Activated CD8-positive, alpha-beta memory T cell treated with anti-CD3 and anti-CD28 coated beads, Interleukin-2, amount 50 U/mL, for 1 hour (primary cell): ENCODE results near the gene TNFSF9.
"Not testable (repeated sequence)": the region's sequence is repeated elsewhere in the genome, so short reads cannot be mapped to it uniquely, and the experiment has no call there.

Experiments used
- DNase-seq: peaks from one replicate; pipeline ENCODE4 v3.0.0-alpha.2; 2020; ENCODE audit errors: extremely low read depth

TNFSF9 gene

DNA sequence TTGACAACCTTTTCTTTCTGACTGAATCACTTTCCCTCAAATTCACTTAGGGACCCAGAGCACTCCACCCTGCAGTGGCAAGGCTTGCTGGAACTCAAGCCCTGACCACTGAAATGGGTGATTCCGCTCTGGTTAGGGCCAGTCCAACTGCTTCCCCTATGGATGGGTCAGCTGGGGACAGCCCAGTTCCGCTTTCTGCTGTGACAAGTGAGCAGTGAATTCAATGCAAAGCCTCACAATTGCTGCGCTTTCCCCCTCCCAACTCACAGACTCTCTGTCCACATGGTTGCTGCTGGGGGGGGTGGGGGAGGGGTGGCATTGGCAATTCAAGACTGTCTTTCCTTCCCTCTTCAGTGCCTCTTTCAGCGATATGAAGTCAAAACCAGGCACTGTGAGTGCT lies 41.4 kb downstream of the TNFSF9 start:
- no peak for DNase-seq

DNA sequence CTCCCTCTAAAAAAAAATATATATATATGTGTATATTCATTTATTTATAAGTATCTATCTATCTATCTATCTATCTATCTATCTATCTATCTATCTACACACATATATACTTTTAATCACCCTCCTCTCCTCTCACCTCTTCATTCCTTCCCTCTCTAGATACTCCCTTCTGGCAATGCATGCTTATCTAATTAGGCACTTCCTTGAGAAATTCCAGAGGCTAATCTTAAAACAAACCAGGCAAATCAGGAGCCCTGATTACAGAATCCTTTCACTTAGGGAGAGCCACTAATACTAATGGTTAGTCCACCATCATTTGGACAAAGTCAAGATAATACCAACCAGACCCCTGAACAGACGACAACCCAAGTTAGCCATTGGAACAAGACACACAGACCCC lies 42.5 kb downstream of the TNFSF9 start:
- DNase-seq, result no peak

DNA sequence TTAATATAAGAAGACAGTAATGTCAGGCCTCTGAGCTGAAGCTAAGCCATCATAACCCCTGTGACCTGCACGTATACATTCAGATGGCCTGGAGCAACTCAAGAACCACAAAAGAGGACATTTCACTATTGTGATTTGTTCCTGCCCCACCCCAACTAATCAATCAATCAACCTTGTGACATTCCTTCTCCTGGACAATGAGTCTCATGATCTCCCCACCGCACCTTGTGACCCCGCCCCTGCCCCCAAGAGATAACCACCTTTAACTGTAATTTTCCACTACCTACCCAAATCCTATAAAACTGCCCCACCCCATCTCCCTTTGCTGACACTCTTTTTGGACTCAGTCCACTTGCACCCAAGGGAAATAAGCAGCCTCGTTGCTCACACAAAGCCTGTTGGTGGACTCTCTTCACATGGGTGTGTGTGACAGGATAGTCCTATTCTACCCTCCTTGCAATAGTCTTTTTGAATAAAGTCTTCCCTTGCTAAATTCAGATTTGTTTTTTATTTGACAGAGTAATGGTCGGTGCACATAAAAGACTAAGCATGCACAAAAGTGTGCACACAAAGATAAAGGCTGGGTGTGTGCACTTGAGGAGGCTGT lies 46.1 kb downstream of the TNFSF9 start:
- DNase-seq, result no peak

DNA sequence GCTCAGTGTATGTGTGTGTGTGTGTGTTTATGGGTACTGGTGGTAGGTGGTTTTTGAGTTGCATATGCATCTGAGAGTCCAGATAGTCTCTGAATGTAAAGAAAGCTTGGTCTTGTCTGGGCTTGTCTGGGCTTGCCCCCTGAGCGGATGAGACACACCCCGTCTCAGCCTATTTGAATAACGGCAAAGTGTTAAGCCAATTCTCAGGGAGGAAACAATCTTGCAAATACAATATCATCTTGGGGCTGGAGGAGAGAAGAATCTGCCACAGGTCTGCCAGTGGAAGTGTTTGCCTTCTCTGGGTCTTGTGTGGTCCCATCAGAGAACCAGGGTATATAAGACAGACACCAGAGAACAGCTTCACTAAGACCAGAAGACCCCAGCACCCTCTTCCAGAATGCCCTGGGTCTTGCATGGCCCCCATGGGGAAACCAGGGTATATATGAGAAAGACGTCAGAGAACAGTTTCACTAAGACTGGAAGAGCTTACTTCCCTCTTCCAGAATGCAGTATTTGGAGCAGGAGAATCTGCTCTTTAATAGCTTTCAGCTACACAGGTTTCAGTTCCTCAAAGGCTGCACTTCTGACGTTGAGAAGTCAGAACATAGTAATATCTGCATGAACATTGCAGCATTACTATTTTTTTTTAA lies 46.8 kb downstream of the TNFSF9 start:
- no peak for DNase-seq

DNA sequence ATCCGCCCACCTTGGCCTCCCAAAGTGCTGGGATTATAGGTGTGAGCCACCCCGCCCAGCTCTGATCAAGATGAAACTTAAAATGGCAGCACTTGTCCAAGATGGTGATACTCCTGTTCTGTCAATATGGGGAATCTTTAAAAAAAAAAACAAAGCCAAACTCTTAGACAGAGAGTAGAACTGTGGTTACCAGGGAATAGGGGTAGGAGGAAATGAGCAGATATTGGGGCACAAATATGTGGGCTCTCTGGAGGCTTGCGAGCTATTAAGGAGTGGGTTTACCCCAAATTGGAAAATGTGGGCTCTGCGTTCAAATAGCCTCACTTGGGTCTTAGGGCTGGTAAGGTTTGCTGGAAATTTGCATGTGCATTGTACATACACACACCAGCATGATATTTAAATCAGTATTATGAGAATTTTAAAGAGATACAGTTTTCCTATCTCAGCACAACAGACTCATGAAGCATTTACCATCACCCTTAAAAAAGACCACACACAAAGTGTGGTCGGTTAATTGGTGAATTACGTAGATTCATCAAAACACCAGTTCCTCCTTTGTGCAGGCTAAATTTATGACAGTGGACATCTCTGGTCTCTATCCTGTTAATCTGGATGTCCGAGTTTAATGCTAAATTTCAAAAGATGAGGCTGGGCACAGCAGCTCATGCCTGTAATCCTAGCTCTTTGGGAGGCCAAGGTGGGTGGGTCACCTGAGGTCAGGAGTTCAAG lies 48.8 kb downstream of the TNFSF9 start:
- no peak for DNase-seq

DNA sequence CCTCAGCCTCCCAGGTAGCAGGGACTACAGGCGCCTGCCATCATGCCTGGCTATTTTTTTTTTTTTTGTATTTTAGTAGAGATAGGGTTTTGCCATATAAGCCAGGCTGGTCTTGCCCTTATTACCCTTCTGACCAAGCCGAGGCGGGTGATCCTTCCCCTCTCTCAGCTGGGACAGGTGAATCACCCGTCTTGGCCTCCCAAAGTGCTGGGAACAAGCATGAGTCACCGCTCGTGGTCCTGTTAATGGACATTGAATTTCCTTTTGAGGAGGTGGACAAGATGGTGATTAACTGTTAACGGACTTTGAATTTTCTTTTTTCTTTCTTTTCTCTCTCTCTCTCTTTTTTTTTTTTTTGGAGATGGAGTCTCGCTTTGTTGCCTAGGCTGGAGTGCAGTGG lies 49.5 kb downstream of the TNFSF9 start:
- DNase-seq, result no peak

DNA sequence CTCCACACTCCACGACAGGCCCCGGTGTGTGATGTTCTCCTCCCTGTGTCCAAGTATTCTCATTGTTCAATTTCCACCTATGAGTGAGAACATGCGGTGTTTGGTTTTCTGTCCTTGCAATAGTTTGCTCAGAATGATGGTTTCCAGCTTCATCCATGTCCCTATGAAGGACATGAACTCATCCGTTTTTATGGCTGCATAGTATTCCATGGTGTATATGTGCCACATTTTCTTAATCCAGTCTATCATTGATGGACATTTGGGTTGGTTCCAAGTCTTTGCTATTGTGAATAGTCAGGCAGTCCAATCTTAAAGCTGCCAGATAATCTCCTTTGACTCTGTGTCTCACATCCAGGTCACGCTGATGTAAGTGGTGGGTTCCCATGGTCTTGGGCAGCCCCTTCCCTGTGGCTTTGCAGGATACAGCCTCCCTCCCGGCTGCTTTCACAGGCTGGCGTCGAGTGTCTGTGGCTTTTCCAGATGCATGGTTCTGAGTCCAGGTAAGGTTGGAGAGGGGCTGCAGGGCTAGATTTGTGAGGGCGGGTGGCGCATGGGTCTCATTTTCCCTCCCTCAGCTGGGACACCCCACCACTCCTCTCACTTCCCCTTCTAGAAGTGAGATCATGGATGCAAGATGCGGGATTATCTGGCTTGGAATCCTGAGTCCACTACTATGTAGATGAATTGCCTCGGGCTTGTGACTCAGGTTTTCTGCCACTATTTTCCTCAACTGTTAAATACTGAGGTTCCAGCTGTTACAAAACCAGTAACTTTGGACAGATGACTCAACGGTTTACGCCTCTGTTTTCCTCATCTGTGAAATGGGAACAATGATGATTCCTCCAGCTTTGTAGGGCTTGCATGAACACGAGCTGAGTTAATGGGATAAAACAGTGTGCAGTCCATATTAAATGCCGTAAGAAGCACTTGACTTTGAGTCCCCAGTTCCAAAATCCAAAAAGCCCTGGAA lies 52.0 kb downstream of the TNFSF9 start:
- not testable (repeated sequence) for DNase-seq
